ENCODE measurements around the gene HSPB1.
A peak's percentile ranks its signal among the peaks of the same experiment; 100 is the strongest.

Gene HSPB1

GRCh38 chr7:76317782-76318487 is 15.5 kb downstream of the HSPB1 start (continued):
- peak; percentile 74 for TF ChIP-seq ZNF398 (tag by site-specific recombination; IDR thresholded peaks at IDR 0.05)
- no peak for TF ChIP-seq ZNF148 (tag by site-specific recombination; IDR thresholded peaks at IDR 0.05; ENCODE audit: borderline replicate concordance)
- TF ChIP-seq ZNF221 (tag by site-specific recombination; IDR thresholded peaks at IDR 0.05; ENCODE audit: borderline replicate concordance), result no peak
- TF ChIP-seq ZNF266 (tag by site-specific recombination; IDR thresholded peaks at IDR 0.05; ENCODE audit: low read depth), result no peak
- TF ChIP-seq OVOL3 (tag by site-specific recombination; IDR thresholded peaks at IDR 0.05), result no peak
- TF ChIP-seq ZNF16 (tag by site-specific recombination; IDR thresholded peaks at IDR 0.05; ENCODE audit: low read depth), result no peak
- no peak for TF ChIP-seq KLF10 (tag by site-specific recombination; IDR thresholded peaks at IDR 0.05)
- no peak for TF ChIP-seq HOXD13 (CRISPR knock-in tag; IDR thresholded peaks at IDR 0.05; ENCODE audit: borderline replicate concordance)
- no peak; the same call in 1 of the 2 replicates for TF ChIP-seq ZNF449 (tag by site-specific recombination; IDR thresholded peaks at IDR 0.05)
- TF ChIP-seq ZNF785 (tag by site-specific recombination; IDR thresholded peaks at IDR 0.05), result no peak
- TF ChIP-seq ZNF558 (tag by site-specific recombination; IDR thresholded peaks at IDR 0.05), result no peak
- TF ChIP-seq ZBTB20 (tag by site-specific recombination; IDR thresholded peaks at IDR 0.05), result peak; percentile 99
- no peak for TF ChIP-seq PRDM6 (tag by site-specific recombination; IDR thresholded peaks at IDR 0.05)
- no peak for TF ChIP-seq GFI1B (tag by site-specific recombination; IDR thresholded peaks at IDR 0.05)
- TF ChIP-seq ZBTB11 (tag by site-specific recombination; conservative IDR thresholded peaks at IDR 0.05; ENCODE audit: low read depth), result peak; percentile 50
- no peak for TF ChIP-seq ZNF660 (tag by site-specific recombination; IDR thresholded peaks at IDR 0.05)
- TF ChIP-seq ZBTB8A (tag by site-specific recombination; IDR thresholded peaks at IDR 0.05), result peak; percentile 90
- no peak for TF ChIP-seq ZNF311 (tag by site-specific recombination; IDR thresholded peaks at IDR 0.05; ENCODE audit: borderline replicate concordance)
- no peak for TF ChIP-seq ZNF747 (tag by site-specific recombination; IDR thresholded peaks at IDR 0.05)
- no peak for TF ChIP-seq PBX3 (CRISPR knock-in tag; IDR thresholded peaks at IDR 0.05)
- no peak for TF ChIP-seq ZNF433 (tag by site-specific recombination; IDR thresholded peaks at IDR 0.05; ENCODE audit: low read depth)
- TF ChIP-seq SP3 (tag by site-specific recombination; IDR thresholded peaks at IDR 0.05), result peak; percentile 77
- no peak for TF ChIP-seq ZSCAN4 (tag by site-specific recombination; IDR thresholded peaks at IDR 0.05)
- TF ChIP-seq ZNF157 (tag by site-specific recombination; IDR thresholded peaks at IDR 0.05), result no peak
- TF ChIP-seq ZNF112 (tag by site-specific recombination; IDR thresholded peaks at IDR 0.05), result no peak
- TF ChIP-seq ZBTB7A (tag by site-specific recombination; IDR thresholded peaks at IDR 0.05; ENCODE audit: low read depth), result no peak
